Mucosa of gallbladder (tissue), 1 donor: ENCODE data around the gene PACRG. TPM values are rescaled to one million over a fixed set of nuclear protein-coding genes. Genes with fewer than 3 reads are reported as not detected.
A peak's percentile ranks its signal among the peaks of the same experiment; 100 is the strongest.
"Not testable (repeated sequence)": the region's sequence is repeated elsewhere in the genome, so short reads cannot be mapped to it uniquely, and the experiment has no call there.

Experiments
- DNase-seq: peaks from one replicate; pipeline ENCODE4 v3.0.0-alpha.2; 2020; ENCODE audit warnings: low spot score
- total RNA-seq: library from RNA; stranded (reverse); gene quantifications from one replicate; pipeline ENCODE4 v1.2.1, GENCODE V29; 2021
- donor health status: DM: no; HTN: no; CAD: no.

PACRG gene
- total RNA-seq, 1 donor from 2014 or later: 3.2 TPM

DNA sequence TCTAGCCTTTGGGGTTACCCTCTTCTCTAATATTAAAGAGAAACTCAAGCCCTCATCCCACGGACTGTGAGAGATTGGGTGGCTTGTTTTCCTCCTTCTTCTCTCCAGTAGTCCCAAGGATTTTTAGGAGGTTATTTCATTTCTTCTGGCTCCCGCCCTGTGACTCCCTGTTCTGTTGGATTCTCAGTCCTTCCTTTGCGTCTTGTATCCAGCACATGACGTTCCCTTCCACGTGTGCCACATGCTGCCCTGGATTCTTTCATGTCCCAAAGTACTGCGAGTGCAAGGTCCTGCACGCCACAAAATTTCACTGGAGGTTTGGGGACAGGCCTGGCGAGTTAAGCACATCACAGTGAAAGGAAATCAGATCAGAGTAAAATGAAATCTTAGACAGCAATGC is 213.4 kb downstream of the PACRG start:
- no peak for DNase-seq

DNA sequence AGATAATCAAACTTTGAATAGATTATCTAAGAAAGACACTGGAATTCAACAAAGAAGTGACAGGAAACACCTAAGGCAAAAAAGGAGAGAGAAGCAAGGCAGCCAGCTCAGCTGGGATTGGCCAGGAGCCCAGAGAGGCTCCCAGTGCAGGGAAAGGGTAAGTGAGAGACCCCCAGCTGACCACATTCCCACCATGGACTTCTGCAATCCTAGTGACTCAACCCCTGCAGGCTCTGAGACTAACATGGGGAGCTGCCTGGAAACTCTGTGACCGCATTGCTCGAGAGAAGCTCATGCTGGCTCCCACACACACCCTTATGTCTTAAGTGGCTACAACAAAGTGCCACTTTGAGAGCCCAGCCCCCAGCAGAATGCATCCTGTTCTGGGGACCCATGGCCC is 215.1 kb downstream of the PACRG start:
- DNase-seq: no peak

DNA sequence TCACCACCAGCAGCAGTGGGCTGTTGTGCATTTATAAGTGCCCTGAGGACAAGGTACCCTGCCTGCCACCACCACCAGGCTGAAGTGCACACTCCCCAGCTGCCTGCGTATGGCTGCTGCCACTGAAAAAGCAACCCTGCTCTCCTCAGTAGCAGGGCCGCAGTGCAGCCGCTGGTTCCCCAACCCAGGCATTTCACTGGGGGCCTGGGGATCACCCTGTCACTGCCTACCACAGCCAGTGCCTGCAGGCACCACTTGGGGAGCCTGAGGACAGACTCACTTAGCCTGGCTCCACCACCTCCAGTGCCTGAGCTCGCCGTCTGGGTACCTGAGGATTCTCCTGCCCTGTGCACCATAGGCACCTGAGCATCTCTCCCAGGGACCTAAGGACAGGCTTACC is 215.6 kb downstream of the PACRG start:
- DNase-seq: no peak

DNA sequence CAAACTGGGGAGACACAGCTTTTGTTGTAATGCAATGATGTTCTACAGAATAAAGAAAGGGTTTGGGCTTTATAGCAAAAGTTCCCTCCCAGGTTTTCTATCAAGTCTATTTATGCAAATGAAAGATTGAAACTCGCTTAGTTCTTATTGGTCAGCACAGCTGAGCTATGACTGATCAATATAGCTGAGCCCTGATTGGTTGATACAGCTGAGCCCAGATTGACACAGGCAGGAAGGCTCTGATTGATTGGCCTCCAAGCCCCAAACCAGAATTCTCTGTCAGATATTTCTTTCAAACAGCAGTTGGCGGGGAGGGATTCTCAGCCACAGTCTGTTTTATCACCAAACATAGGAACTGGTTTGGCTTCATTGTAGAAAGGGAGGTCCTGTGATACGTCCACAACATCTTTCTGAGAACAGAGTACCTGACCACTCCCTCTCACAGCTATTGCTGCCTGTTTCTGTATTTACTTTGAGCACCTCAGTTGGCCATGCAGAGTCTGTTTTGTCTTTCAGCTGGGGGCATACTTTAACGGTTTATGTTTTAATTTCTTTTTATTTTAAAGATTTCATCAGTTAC is 223.5 kb downstream of the PACRG start:
- DNase-seq: no peak

DNA sequence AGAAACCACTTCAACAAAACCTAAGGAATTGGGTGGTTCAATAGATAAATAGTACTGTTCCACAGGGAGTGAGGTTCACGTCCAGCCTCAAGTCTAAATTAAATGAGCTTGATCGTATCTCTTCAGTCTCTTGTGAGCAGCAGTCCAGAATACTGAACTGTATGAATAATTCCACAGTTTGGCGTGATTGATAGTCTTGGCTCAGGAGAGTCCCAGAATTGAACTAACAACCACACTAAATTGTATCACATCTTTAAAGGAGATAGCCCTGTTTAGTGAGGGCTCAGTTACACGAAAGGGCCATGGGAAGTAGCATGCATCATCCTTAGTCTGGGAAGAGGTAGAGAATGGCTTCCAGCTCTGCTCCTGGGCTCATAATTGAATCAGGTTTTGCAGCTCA is 224.6 kb downstream of the PACRG start:
- DNase-seq: no peak

DNA sequence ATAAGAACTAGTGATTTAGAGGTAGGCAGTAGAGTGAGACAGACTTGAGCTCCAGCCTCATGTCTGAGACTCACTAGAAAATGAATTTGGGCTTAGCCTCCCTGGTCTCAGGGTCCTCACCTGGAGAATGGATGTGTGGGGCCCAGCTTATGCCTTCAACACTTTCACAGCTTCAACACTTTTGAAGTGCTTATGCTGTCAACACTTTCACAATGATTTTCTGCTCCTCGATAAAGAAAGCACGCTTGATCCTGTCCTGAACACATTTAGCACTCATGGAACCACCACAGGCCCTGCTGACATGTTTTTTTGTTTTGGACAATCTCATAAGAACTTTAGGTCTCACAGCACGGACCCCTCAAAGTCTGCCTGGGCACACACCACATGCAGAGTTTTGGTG is 229.3 kb downstream of the PACRG start:
- no peak for DNase-seq

DNA sequence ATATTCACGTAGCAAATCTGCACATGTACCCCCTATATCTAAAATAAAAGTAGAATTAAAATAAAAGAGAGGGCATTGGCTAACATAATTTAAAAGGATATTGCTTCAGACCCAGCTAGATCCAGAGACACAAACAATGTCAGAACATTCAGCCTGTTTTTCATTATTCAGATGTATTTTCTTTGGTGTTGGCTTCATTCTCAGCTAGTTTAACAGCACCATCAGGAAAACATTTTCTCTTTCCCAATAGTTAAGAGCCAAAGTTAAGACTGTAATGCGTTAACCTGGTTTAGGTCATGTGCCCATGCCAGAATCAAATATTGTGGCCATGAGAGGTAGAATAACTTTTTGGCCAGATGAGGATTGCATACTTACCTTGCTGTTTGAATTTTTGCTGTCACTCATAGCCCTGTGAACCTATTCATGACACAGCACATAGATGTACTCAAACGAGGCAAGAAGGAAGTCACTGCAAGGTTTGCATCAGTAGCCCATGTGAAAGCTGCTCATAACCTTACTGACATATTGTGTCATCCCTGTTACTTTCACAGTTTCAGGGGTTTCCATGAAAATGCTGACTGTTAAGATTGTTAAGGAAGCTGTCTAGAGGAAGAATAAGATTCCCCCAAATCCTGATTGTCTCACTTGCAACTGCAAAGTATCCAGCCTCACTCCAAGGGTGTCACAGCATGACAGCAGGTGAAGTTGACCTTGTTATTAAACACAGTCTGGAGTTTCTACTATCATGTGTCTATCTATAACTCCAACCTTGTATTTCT is 233.1 kb downstream of the PACRG start:
- no peak for DNase-seq

DNA sequence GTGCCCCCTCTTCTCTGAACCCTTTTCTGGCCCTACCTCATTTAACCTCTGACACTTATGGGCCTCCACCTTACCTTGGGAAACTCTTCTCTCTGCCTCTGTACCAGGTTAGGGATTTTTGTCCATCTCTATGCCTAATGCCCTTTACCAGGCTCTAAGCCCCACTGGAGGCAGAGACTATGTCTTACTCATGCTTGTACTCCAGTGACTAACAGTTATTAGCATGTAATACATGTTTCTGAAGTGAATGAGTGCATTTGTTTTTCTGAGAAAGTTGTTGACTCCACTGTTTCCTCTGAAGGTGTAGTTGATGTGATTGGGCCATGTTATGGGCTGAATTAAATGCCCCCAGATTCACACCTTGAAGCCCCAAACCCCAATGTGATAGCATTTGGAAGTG is 234.3 kb downstream of the PACRG start:
- DNase-seq: no peak

DNA sequence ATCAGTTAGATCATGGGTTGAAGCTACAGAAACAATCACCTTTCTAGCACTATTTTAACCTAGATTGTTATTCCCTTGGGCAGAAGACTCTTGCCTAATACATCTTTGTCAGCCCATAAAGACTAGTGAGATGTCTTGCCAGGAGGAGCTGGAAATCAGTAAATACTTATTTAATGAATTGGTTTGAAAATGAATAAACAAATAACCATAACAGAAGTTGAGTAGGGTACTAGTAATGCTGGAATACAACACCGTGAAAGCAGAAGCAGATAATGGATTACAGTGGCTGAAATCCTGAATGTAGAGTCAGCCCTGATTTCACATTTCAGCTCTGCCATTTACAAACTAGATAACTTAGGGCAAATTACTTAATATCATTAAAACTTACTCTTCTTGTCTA is 236.1 kb downstream of the PACRG start:
- no peak for DNase-seq

DNA sequence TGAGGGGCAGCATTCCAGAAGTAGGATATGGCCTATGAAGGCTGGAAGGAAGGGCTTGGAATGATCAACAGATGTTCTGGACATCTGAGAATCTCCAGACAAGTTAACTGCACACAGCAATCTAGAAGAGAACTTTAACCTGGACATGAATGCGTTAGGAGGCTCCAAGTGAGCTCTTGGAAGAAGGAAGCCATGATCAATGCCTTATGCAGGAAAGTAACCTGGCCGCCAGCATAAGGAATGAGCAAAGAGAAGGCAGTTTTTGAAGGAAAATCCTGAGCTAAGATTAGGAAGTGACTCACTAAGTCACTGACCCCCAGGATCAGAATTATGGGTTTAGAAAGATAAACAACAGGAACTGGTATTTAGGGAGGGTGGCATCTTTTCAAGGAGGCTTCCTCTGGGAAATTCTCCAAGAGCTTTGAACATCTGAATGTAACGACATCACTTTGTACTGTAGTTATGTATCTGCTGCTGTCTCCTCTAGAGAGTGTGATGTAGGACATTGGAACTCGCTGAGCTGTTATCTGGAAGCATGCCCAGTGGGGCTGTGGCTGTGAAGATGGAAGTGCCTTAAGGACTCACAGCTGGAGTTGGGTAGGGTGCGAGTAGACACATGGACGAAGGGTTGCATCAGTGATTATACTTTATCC is 236.8 kb downstream of the PACRG start:
- peak; percentile 30 for DNase-seq

DNA sequence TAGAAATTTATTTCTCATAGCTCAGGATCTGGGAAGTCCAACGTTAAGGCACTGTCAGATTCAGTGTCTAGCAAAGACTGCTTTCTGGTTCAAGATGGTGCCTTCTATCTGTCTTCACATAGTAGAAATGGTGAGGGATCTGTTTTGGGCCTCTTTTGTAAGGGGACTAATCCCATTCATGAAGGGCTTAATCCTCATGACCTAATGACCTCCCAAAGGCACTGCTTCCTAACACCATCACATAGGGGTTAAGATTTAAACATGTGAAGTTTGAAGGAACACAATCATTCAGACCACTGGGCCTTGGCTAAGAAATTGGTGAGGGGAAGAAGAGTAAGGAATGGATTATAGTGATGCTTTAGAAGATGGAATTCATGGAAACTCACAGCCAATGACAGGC is 237.6 kb downstream of the PACRG start:
- DNase-seq: no peak

DNA sequence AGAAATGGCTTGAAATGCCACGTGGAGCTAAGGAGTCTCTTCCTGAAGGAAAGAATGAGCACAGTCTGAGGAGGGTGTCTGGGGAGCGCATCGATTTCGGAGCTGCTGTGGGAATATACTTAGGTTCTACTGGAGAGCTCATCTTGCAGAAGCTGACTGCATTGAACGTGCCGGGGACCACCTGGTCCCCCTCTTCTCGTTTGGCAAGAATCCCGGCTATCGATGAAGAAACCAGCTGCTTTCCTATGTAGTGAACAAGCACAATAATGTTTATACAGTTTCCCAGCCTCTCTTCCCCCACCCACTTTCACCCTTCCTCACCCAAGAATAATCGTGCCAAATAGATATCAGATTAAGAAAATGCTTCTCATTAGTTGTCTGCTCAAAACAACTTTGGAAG is 242.5 kb downstream of the PACRG start:
- no peak for DNase-seq

DNA sequence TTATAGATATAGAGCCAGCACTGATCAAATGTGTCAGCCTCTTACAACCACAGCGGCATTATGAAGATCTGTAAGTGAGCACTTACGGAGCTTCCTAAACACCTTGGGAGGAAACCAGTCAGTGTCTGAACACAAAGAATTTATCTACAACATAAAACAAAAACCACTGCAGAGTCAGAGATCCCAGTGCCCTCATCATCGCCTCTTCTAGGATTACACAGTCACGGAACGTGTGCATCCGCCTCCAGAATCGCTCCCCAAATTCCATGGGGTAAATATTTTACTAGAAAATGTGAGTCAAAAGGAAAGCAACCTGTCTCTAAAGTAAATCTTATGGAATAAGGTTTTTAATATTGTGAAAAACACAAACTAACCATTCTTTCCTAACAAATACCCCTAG is 243.6 kb downstream of the PACRG start:
- no peak for DNase-seq

DNA sequence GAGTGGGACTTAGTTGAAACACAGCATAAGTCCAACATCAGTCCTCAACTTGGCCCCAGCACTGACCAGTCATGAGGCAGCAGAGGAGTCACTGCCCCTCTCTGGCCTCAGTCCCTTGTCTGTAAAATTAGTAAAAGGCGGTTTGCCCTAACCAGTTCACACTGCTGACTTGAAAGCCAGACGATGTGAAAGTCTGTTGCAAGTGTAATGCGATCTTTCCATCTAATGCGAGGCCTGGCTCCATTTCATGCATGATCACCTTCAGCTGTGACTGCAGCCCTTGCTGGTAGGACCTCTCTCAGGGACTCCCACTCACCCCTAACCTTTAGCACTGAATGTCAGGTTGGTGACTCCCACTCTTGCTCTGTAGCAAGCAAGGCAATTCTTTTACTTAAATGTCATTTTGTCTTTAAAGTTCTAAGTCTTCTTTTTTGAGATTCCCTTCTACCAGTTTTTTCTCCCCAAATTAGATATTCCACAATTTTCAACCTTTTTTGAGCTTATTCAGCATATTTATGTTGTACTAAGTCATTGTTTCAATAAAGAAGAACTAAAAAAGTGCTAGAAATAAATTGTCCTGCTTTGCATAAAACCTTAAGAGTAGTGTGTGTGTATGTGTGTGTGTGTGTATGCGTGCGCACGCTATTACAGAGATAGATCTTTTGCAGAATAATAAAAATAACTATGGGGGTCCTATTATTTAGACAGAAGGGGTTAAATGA is 245.5 kb downstream of the PACRG start:
- DNase-seq: no peak

DNA sequence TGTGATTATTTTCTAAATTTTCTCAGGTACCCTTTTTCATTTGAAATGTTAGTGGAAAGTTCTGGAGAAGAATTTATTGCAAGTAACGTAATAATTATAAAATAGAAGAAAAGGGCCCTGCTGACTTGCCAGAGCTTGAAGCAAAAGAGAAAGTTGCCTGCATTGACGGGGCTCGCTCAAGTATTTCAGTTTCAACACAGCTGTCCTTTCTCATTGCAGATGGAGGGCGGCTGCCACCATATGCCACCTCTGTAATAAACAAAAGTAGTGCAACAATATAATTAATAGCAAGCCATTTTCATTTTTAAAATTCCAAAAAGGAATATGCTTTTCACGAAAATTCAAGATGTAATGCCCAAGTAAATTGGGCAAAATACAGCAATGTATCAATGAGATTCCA is 246.2 kb downstream of the PACRG start:
- no peak for DNase-seq

DNA sequence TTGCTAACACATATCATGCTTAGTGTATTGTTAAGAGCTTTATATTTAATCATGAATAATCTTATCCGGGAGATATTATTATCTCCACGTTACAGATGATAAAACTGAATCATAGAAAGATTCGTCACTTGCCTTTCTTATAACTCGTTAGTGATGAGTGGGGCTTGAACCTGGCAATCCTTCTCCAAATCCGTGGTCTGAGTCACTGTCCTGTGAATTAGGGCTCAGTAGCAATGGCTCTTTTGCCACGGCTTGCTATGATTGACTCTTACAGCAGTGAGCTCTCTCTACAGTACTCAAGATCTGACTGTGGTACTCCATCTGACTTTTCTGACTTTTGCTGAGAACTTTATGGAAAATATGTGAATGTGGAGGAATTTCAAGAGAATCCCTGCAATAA is 246.9 kb downstream of the PACRG start:
- no peak for DNase-seq

DNA sequence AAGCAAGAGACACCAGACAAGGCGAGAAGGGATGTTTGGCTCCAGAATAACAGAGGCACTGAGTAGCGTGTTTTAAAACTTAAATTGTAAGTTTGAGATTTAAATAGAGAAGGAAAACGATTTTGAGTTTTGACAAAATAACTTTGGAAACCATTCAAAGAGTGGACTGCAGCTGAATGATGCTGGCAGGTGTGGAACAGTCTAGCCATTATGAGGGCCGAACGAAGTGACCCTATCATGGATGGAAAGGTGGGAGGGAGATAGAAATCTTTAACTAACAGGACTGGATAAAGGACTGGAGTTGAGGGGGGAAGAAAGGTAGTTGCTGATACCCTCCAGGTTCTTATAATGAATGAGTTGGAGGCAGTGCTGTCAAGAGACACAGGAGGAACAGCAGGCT is 248.4 kb downstream of the PACRG start:
- DNase-seq: no peak

DNA sequence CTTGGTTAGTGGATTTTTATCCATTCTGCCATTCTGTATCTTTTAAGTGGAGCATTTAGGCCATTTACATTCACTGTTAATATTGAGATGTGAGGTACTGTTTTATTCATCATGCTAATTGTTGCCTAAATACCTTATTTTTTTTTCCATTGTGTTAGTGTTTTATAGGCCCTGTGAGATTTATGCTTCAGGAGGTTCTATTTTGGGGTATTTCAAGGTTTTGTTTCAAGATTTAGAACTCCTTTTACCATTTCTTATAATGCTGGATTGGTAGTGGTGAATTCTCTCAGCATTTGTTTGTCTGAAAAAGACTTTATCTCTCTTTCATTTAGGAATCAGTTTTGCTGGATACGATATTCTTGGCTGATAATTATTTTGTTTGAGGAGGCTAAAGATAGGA is 255.5 kb downstream of the PACRG start:
- DNase-seq: not testable (repeated sequence)

DNA sequence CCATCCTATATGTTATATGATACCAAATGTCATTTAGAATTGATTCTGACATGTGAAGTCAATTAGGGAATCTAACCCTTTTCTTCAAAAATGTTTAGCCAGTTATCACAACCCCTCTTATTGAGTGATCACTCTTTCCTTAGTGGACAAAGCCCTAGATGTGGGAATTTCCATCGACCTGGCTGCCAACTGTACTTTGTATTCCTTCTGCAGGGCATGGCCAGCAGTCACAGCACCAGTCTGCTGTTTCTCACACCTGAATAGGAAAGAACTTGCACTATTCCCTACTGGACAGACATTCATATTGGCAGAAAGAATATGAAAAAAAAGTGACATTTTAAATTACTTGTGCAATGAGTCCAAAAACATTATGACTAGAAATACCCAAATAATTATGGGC is 271.0 kb downstream of the PACRG start:
- DNase-seq: no peak

DNA sequence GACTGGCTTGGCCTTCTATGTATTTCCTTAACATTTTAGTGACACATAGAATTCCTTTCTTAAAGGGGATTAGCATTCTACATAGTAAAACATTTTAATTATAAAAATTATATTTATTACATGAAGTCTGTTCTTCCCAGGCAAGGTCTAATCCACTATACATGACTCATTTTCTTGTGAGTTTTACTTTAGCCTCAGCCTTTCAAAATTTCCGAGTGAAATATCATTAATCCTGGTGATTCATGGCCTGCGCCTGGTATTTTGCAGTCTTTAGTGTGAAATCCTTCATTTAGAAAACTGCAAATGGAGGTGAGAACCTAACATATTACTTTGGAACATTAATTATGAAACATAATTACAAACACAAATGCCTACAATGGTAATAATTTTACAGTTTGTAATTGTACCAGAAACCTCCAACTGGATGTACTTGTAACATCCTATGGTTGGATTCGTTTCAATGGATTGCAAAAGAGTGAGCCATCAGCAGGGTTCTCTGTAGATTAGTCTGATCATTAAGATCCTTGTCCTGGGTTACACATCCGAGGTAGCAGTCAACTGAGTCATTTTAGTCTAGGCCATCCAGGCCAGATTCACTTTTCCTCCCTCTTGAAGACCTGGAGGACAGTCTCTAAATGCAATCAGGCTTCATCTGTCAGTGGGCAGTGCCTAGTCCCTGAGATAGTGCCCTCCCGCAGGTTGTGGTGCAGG is 272.0 kb downstream of the PACRG start:
- DNase-seq: no peak

DNA sequence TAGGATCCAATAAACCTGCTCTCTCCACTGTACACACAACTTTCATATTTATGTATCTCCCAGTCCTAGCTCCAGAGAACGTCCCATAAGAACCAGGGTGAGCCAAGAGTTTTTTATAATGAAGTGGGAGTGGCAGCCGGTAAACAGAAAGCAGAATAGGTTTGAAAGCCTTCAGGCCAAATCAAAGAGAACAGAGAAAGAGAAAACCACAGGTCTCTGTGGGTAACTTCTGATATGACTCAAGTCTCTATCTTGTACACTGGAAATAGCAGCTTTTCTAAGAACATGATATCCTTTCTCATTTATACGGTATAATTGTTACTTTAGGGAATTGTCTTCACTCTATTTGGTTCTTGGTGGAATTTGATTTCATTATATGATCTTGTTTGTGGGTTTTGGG is 273.6 kb downstream of the PACRG start:
- no peak for DNase-seq

DNA sequence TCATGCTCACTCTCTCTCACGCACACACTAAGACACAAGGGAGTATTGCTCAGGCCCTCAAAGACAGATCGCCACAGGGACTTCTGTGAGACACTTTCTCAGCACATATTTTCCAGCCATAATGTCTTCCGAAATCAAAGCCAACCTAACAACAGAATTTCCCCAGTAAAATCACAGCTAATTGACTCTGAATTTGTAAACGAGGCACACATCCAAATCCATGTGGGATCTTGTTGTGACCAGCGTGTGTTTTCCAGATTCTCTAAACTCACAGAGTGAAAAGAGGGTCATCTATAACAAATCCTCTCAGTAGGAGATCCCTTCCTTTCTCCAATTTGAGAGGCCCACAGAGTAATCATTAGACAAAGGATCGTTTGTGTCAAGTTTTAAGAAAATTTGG is 280.4 kb downstream of the PACRG start:
- DNase-seq: no peak
